GM19099 (cell line): ENCODE data around the gene DAPK3.

Experiments used
- POLR2A ChIP-seq: IDR thresholded peaks from 3 replicates; pipeline ENCODE4 v1.6.1; 2011; ENCODE audit warnings: low read depth; ENCODE audit not compliant: insufficient read length; ENCODE audit errors: extremely low read depth

The DAPK3 gene

DNA sequence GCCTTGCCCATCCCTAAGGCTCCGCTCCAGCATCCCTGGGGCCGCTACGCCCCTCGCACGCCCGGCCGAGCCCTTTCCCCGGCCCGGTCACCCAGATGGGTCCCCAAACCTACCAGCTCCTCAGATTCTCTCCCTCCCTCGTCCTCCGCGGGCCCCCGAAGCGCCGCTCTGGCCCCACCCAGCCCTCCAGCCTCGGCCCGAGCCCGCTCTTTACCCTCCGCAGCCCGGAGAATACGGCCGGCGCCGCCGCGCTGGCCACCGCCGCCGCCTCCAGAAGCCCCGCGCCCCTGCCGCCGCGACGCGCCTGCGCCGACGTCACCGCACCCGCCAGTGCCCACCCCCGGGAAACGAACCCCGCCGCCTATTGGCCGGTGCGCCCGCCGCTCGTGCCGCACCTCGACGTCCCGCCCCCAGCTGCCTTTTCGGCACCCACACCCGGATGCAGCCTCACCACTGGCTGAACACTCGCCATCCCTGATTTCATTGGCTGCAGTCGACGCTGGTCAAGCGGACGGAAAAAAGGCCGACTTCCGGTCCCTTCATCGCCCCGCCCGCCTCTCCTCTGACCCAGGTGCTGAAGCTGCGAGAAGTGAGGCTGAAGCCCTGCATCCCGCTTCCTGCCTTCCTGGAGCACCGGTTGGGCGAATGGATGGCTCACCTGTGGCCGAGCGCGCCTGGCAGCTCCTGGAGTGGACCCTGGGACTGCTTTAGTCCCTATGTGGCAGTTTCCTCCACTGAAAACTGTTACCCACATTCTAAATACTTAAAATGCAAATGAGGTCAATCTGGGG is at the start of gene DAPK3:
TSS of gene DAPK3 (minus strand) at position 292 of the 791 bp plus-strand sequence. CDS start 1,364 bp downstream, outside the sequence.
- TF ChIP-seq POLR2A = peak; percentile 77

DNA sequence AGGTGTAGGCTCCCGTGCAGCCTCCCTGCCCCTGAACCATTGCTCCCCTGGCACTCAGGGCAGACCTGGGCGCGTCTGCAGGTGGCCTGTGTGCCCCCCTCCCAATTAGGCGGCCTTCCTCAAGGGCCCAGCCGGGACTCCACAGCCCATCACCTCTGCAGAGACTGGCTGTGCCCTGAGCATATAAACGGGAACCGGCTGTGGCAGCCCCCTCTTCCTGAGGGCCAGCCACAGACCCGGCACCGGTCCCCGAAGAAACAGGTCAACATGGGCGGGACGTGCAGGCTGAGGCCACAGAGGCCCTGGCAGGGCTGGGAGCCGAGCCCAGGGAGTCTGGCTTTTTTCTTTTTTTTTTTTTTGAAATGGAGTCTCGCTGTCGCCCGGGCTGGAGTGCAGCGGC is 48.7 kb upstream of the DAPK3 start:
- no peak for TF ChIP-seq POLR2A

DNA sequence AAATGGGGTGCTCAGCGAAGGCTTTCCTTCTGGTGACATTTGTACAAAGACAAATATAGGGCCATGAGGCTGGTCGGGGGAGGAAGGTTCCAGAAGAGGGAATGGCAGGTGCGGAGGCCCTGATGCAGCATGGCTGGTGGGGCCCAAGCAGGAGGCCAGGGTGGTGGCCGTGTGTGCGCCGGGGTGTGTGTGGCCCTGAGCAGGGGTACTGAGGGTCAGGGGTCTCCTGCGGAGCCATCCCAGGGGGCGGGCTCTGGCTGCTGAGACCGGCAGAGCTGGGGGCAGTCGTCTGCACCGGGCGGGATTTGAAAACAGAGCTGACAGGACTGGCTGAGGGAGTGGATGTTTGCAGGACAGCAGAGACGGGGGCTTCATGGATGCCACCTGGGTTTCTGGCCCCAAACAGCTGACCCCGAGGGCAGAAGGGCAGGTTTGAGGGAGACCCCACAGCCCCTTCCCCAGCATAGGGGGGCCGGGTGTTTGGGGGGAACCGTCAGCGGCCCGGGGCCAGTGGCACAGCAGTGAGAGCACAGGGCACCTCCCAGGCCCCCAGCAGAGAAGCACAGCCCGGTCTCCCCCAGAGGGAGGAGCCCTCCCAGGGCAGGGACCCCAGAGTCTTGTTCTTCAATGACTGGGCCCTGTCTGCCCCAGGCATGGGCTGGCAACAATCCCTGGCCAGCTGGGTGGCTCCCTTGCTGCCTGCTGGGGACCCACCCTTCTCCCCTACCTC is 48.0 kb upstream of the DAPK3 start:
- TF ChIP-seq POLR2A = no peak

DNA sequence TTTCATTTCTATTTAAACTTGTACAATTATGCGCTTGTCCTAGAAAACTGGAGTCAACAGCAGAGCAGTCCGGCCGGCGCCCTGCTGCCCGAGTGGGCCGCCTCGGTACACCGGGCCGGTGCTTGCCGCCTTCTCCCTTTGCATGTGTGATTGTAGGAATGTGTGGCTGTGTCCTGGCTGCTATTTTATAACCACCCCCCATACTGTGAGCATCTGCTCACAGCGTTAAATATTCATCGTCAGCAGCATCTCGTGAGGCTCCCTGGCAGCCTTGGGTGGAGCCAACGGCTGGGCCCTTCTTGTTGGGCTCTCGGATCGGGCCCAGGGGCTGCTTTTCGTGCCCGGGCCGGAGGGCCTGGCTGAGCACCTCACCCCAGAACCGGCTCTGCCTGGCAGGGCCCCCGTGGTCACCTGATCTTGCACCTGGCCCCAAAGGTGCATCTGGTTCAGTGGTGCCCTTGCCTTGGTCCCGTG is 47.3 kb upstream of the DAPK3 start:
- no peak for TF ChIP-seq POLR2A

DNA sequence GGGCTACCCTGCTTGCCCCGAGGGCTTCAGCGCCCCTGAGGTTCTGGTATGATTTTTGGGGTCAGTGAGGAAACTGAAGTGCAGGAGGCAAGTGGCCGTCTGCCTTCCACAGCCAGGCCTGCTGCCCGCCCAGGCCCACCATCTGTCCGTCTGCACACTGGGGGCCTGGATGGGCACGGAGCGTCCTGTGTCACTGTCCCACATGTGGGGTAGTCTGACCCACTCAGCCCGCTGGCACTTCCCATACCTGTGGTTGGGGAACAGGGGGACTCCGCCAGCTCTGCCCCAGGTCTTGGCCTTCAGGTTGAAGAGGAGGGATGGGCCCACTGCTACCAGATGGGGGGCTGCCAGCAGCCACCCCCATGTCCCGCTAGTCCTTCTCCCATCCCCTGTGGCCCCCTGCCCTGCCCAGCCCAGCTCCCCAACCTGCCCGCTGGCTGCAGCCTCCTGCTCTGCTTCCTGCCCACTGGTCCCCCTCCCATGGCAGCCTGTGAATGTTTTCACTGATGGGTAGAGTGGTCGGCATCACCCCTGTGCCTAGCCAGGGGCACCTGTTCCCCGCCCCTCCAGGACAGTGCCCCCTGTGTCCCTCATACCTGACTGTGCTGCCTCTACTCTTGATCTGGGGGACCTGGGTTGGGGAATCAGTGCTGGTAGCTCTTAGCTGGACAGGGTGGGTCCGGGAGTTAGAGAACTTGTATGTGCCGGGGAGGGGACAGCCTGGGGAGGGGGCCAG is 46.2 kb upstream of the DAPK3 start:
- TF ChIP-seq POLR2A = no peak

DNA sequence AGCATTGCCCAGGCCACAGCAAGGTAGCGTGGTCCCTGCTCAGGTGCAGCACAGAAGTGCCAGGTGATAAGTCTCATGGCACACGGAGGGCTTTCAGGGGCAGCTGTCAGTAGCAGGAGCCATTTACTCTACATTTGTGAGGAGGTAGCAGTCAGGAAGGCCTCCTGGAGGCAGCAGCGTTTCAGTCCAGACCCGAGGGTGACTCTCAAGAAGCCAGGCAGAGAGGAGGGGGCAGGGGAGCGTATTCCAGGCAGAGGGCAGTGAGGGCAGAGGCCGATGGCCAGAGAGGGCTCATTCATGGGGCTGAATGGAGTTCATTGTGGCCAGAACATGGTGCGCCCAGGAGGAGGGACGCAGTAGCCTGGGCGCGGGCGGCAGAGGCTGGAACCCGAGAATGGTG is 45.6 kb upstream of the DAPK3 start:
- no peak for TF ChIP-seq POLR2A

DNA sequence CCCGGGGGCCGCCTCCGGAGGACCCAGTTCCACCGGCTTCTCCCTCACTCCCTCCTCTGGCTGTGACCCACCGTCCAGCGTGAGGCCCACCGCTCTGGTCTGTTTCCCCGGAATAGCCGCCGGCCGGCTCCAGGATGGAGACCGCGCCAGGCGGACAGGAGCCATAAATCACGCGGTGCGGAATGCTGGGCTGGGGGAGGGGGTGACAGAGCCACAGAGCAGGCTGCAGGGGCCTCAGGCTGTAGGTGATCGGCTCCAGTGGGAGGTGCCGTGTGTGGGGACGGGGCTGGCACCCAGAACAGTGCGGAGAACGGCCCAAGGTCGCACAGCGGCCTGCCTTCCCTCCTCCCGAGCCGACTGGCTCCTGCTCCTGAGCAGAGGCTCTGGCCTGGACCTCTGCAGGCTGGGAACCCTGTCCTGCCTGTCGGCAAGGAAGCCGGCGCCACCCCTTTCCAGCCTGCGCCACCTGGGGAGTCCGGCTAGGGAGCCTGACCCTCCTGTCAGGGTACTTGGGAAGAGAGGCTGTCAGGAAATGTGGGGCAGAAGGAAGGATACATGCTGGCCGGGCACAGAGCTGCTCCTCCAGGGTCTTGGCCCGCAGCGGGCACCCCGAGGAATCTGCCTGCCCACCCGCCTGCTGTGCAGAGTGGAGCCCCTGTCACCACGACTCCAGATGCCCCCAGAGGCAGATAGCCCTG is 45.0 kb upstream of the DAPK3 start:
- no peak for TF ChIP-seq POLR2A

DNA sequence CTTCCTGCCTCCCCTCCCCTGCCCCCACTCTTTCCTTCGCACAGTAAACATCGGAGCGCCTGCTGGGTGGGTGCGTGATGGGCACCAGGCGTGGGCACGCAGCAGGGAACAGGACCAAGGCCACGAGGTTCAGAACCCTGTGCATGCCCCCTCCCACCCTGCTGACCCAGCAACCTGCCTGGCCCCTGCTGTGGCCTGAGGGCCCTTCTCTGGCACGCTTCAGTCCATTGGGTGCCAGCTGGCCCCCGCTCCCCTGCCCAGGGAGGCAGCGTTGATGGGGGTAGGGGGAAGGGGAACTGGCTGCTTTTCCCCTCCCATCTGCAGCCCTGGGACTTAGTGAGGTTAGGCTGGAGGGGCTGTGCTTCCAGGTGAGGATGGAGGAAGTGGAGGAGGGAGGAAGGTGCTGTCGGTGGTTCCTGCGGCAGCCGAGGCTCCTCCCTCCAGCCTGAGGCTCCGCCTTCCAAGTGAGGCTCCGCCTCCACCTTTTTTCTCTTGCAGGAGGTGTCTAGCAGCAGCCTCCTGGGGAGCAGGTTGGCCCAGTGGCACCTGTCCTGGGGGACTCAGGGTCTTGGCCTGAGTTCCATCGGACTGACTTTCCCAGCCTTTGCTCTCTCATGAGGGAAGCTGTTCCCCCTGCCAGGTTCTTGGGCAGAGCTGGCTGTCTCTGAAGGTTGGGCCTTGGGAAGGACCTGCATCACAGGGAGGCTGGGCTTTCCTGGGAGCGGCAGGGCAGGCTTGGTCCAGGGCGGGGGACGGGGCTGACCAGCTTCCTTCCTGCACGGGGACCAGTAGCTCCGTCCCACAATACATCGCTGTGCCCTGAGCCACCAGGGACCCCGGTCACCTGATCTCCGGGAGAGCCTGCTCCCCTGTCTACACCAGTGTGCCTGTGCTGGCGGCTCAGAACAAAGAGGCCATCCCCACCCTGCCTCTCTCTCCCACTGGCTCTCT is 43.9 kb upstream of the DAPK3 start:
- TF ChIP-seq POLR2A = no peak

DNA sequence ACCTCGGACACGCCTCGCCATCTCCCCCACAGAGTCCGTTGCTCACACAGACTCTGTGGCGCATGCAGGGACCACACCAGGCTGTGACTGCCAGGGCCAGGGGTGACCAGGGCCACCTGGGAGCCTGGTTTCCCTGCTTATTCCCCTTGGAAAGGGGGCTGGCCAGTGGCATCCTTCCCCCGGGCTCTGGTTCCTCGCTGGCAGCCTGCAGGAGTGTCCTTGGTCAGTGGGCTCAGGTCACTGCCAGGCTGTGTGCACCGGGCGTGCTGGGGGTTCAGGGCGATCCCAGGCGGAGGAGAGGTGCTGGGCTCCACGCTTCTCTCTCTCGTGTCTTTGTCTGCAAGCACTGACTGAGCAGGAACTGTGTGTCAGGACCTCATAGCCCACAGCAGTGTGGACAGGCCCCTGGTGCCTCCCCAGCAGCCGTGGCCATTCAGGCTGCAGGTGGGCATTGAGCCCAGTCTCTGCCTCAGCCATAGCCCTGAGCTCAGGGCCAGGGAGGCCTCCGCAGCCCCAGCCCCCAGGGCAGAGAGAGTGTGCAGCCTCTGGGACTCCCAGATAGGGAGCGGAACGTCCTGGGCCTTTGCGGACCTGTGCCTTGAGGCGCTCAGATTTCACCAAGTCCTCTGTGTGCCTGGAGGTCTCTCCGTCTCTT is 43.1 kb upstream of the DAPK3 start:
- no peak for TF ChIP-seq POLR2A

DNA sequence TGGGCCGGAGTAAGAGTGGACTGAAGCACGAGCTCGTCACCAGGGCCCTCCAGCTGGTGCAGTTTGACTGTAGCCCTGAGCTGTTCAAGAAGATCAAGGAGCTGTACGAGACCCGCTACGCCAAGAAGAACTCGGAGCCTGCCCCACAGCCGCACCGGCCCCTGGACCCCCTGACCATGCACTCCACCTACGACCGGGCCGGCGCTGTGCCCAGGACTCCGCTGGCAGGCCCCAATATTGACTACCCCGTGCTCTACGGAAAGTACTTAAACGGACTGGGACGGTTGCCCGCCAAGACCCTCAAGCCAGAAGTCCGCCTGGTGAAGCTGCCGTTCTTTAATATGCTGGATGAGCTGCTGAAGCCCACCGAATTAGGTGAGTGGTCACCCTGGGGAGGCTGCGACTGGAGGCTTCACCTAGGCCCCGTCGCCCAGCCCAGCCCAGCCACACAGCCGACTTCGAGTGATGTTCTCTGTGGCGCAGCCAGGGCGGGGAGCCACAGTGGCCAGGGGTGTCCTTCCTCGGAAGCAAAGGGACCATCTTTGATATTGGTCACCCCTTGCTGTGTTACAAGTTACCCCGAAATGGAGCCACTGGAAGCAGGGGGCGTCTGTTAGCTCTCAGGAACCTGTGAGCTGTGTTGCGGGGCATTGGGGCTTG is 42.2 kb upstream of the DAPK3 start:
- TF ChIP-seq POLR2A = no peak

DNA sequence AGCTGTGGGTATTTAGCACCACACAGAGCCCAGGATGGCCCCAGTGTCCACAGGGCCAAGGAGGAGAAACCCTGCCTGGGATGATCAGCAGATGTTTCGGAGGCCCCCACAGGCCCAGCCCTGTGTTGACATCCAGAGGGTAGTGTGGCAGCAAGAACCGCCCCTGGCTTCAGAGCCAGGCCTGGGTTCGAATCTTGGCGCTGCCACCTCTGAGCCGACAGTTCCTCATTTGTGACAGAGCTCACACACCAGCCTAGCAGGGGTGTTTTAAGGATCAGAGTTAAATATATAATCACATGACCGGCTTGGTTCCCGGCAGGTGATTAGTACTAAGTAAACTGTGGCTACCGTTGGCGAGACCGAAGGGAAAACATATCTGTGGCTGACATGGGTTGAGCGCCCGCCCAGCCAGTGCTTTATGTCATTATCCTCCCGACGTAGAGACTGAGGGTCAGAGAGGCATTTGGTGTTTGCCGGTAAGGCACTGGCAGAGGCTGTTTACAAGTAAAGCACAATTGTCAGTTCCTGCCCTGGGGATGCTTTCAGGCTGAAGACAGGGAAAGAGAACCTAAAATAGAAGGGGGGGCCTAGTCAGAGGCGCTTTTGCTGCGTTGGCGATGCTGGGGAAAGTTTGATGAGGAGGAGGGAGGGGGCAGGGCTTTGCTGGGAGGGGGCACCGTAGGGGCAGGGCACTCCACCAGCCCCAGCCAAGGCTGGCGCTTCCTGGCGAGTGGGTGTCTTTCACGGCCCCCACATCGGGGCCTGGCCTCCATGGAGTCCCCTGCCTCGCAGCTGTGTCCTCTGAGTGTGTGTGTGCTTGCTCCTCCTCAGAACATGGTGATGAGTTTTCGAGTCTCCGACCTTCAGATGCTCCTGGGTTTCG is 41.4 kb upstream of the DAPK3 start:
- no peak for TF ChIP-seq POLR2A

DNA sequence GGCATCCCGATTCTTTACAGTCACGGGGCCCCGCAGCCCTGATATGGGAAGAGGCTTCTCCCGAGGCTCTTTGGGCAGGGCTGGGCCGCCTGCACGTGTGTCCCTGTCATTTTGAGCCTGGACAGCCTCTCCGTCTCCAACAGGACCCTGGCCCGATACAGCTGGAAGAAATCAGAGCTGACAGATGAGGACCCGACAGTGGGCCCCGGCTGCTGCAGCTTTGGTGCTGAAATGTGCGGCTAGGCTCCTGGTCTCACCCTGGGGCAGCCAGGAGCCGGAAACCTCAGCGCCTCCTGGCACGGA is 39.9 kb upstream of the DAPK3 start:
- no peak for TF ChIP-seq POLR2A
